ENCODE measurements around the gene SLC51B.

- TF ChIP-seq CTCF (conservative IDR thresholded peaks at IDR 0.05; ENCODE audit: low read length) (no peak), EZH2phosphoT487 (IDR thresholded peaks at IDR 0.05; ENCODE audit: borderline replicate concordance, low read depth, low read length) (no peak)
Measured at GRCh38 chr15:65062061-65062460, 16.9 kb downstream of the SLC51B start.

Measured in OCI-LY7 (cell line).